ENCODE measurements around the gene DGKB.

The DGKB gene

GRCh38 chr7:14438366-14438765, 464.2 kb downstream of the DGKB start:
- POLR2A ChIA-PET = no interaction called here
- TF ChIP-seq CTCF (IDR thresholded peaks at IDR 0.05; ENCODE audit: control extremely low read depth, extremely low read depth, low read depth, missing control alignments) = no peak
- CTCF ChIA-PET = no interaction called here
- no peak for DNase-seq (ENCODE audit: extremely low spot score)

GRCh38 chr7:14436878-14437277, 465.7 kb downstream of the DGKB start:
- CTCF ChIA-PET = interaction anchor here (1.3 to 1.6 kb wide), 2 partner anchors 10 to 22 kb away, joined by 3 to 4 read pairs; no protein-coding TSS in a partner anchor
- POLR2A ChIA-PET = no interaction called here
- no peak for TF ChIP-seq CTCF (IDR thresholded peaks at IDR 0.05; ENCODE audit: control extremely low read depth, extremely low read depth, low read depth, missing control alignments)
- DNase-seq (ENCODE audit: extremely low spot score) = no peak

GRCh38 chr7:14432924-14433323, 469.6 kb downstream of the DGKB start:
- POLR2A ChIA-PET = no interaction called here
- CTCF ChIA-PET = no interaction called here
- no peak for TF ChIP-seq CTCF (IDR thresholded peaks at IDR 0.05; ENCODE audit: control extremely low read depth, extremely low read depth, low read depth, missing control alignments)
- no peak for DNase-seq (ENCODE audit: extremely low spot score)

GRCh38 chr7:14430926-14431325, 471.6 kb downstream of the DGKB start:
- CTCF ChIA-PET = interaction anchor here (1.2 kb wide), 1 partner anchor 20 kb away, joined by 3 read pairs; no protein-coding TSS in a partner anchor
- no peak for DNase-seq (ENCODE audit: extremely low spot score)
- POLR2A ChIA-PET = no interaction called here
- TF ChIP-seq CTCF (IDR thresholded peaks at IDR 0.05; ENCODE audit: control extremely low read depth, extremely low read depth, low read depth, missing control alignments) = no peak

GRCh38 chr7:14425559-14425958, 477.0 kb downstream of the DGKB start:
- ChIA-PET POLR2A (no interaction called here), CTCF (interaction anchor here (1.1 kb wide), 1 partner anchor 15 kb away, joined by 3 read pairs; no protein-coding TSS in a partner anchor)
- DNase-seq (ENCODE audit: extremely low spot score) = no peak
- TF ChIP-seq CTCF (IDR thresholded peaks at IDR 0.05; ENCODE audit: control extremely low read depth, extremely low read depth, low read depth, missing control alignments) = no peak

- ChIA-PET CTCF (no interaction called here), POLR2A (no interaction called here)
- no peak for DNase-seq (ENCODE audit: extremely low spot score)
- no peak for TF ChIP-seq CTCF (IDR thresholded peaks at IDR 0.05; ENCODE audit: control extremely low read depth, extremely low read depth, low read depth, missing control alignments)
These were observed 477.9 kb downstream of the DGKB start for GRCh38 chr7:14424675-14425074.

GRCh38 chr7:14420768-14421167, 481.8 kb downstream of the DGKB start:
- DNase-seq (ENCODE audit: extremely low spot score) = no peak
- ChIA-PET POLR2A (no interaction called here), CTCF (no interaction called here)
- no peak for TF ChIP-seq CTCF (IDR thresholded peaks at IDR 0.05; ENCODE audit: control extremely low read depth, extremely low read depth, low read depth, missing control alignments)

All from GM10248 (cell line).